Neutrophil (primary cell): ENCODE results near the gene FBLIM1.

Experiments used
- H3K27ac ChIP-seq: fragments of 200-600 bp; sonication (generic); 2 replicates; pipeline ENCODE4 v1.5.1; 2016; ENCODE audit warnings: mild to moderate bottlenecking, moderate library complexity
- H3K27me3 ChIP-seq: fragments of 200-600 bp; sonication (generic); 2 replicates; pipeline ENCODE4 v1.6.0; 2016; ENCODE audit warnings: mild to moderate bottlenecking
- H3K36me3 ChIP-seq: fragments of 200-600 bp; sonication (generic); 2 replicates; pipeline ENCODE4 v1.5.1; 2017
- H3K4me1 ChIP-seq, 2 experiments: fragments of 200-600 bp in 1 of 2; sonication (generic) in 1 of 2; 1 replicate in 1 of 2; 2 replicates in 1 of 2; pipeline versions ENCODE4 v1.5.1 to v1.6.1; 2013 to 2016; ENCODE audit warnings: low read depth in 1 of 2, low read length in 1 of 2, mild to moderate bottlenecking in 1 of 2, moderate library complexity in 1 of 2; ENCODE audit not compliant: control insufficient read depth in 1 of 2, insufficient read depth in 1 of 2
- H3K4me3 ChIP-seq, 2 experiments: fragments of 200-600 bp in 1 of 2; sonication (generic) in 1 of 2; 1 replicate in 1 of 2; 2 replicates in 1 of 2; pipeline ENCODE4 v1.5.1; 2013 to 2016; ENCODE audit warnings: low read depth in 1 of 2, low read length in 1 of 2, mild to moderate bottlenecking in 1 of 2, moderate library complexity in 1 of 2
- H3K9me3 ChIP-seq: fragments of 200-600 bp; sonication (generic); 2 replicates; pipeline ENCODE4 v1.5.1; 2016
- CTCF ChIP-seq: fragments of 200-600 bp; sonication (generic); IDR thresholded peaks from 2 replicates; pipeline ENCODE4 v1.5.1; 2016; ENCODE audit warnings: antibody characterized with exemption

Gene FBLIM1

GRCh38 chr1:15738416-15739113 lies 20.0 kb upstream of the FBLIM1 start:
- no peaks in the 10 kb centered on the region for H3K4me1 ChIP-seq
- H3K4me3 ChIP-seq: no peak overlapping the region
- no peak for TF ChIP-seq CTCF
- H3K27me3 ChIP-seq: no peaks in the 10 kb centered on the region
- peaks cover 19% of the 10 kb centered on the region for H3K36me3 ChIP-seq
- no peaks in the 10 kb centered on the region for H3K9me3 ChIP-seq
- H3K27ac ChIP-seq: no peak overlapping the region

- Histone ChIP-seq H3K9me3 (no peaks in the 10 kb centered on the region), H3K4me1 (no peaks in the 10 kb centered on the region), H3K36me3 (peaks cover 12% of the 10 kb centered on the region), H3K27me3 (no peaks in the 10 kb centered on the region), H3K27ac (no peak overlapping the region), H3K4me3 (no peak overlapping the region)
- no peak for TF ChIP-seq CTCF
Measured at GRCh38 chr1:15739259-15739658, 19.3 kb upstream of the FBLIM1 start.

GRCh38 chr1:15739745-15740144 lies 18.9 kb upstream of the FBLIM1 start:
- Histone ChIP-seq H3K36me3 (peaks cover 8% of the 10 kb centered on the region), H3K4me1 (no peaks in the 10 kb centered on the region), H3K27me3 (no peaks in the 10 kb centered on the region), H3K4me3 (no peak overlapping the region), H3K27ac (no peak overlapping the region), H3K9me3 (no peaks in the 10 kb centered on the region)
- TF ChIP-seq CTCF: no peak

- Histone ChIP-seq H3K4me3 (no peak overlapping the region), H3K4me1 (no peaks in the 10 kb centered on the region), H3K36me3 (no peaks in the 10 kb centered on the region), H3K27me3 (no peaks in the 10 kb centered on the region), H3K9me3 (no peaks in the 10 kb centered on the region), H3K27ac (no peak overlapping the region)
- TF ChIP-seq CTCF: peak; percentile 61
Measured at GRCh38 chr1:15740924-15741850, 17.4 kb upstream of the FBLIM1 start.

- Histone ChIP-seq H3K36me3 (no peaks in the 10 kb centered on the region), H3K27me3 (no peaks in the 10 kb centered on the region), H3K9me3 (no peaks in the 10 kb centered on the region), H3K27ac (no peak within 1 kb of the TSS), H3K4me1 (no peaks in the 10 kb centered on the region), H3K4me3 (no peak within 1 kb of the TSS)
- no peak for TF ChIP-seq CTCF
Measured at GRCh38 chr1:15742339-15742801, 16.2 kb upstream of the FBLIM1 start, which contains the start of gene TMEM82. TMEM82 (plus strand) TSS chr1:15742499; CDS start chr1:15742560, 61 bp downstream.
